ENCODE results near the gene MYO9A.

The MYO9A gene

DNA sequence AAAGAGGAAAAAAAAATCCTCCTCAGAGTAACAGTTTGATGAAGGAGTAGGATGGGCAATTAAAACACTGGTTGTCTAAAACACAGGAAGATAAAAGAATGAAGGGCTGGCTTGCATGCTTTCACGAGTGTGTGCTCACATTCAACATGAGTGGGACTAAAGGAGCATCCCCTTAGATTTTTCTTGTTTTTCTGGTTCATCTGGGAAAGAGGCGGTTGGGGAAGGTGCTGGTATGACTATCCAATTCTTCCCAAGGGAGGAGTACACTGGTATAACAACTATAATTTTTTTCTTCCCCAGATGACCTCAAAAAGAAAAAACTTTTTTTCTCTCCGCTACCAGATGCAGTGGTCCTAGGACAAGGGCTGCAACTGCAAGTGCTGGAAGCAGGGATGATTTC is 143.7 kb downstream of the MYO9A start:
- no peak for DNase-seq (ENCODE audit: low read depth in 1 of 2, low spot score in 1 of 2)

DNA sequence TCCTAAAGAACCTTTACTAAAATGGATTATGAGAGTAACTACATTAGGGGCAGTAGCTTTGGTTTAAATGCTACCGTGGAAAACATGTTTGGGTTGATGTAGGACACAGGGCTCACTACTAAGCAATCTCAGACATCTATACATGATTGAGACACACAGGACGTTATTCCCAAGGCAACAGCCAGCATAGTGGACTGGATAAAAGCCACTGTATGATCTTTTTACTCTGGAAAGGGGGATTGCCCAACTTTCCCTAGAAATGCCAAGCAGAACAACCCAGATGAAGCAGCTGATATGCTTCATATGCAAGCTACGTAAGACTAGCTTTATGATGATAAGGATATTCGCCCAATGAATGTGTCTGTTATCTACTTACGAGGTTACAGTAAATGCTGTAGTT is 144.6 kb downstream of the MYO9A start:
- no peak for DNase-seq (ENCODE audit: low read depth in 1 of 2, low spot score in 1 of 2)

DNA sequence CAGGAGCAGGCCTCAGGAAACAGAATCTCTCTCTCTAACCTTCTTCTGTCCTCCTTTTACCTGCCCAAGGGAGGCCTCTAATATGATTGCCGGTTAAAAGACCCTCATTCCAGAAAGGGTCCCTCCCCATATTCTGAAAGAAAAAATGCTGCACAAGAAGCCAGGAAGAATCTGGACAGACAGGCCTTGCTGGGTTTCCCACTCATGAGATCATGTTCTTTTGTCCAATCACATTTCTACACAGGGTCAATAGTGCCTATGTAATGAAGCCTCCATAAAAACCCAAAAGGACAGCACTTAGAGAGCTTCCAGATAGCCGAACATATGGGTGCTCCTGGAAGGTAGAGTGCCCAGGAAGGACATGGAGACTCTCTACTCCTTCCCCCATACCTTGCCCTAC is 146.0 kb downstream of the MYO9A start:
- DNase-seq (ENCODE audit: low read depth in 1 of 2, low spot score in 1 of 2): no peak

DNA sequence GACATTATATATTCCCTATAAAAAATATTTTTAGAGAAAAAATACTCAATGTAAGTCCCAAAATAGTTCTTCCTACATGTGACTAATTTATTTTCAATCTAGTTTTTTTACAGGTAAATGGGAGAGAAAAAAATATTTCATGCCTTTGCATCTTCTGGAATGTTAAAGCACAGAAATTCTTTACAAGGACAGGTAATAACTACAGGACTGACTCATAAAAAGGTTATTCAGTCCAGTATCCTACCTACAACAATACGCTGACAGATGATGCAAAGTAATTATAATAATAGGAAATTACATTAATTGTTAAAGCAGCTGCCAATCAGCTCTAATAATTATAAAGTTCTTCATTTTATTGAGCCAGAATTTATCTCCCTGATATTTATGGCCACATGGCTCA is 147.5 kb downstream of the MYO9A start:
- no peak for DNase-seq (ENCODE audit: low read depth in 1 of 2, low spot score in 1 of 2)

DNA sequence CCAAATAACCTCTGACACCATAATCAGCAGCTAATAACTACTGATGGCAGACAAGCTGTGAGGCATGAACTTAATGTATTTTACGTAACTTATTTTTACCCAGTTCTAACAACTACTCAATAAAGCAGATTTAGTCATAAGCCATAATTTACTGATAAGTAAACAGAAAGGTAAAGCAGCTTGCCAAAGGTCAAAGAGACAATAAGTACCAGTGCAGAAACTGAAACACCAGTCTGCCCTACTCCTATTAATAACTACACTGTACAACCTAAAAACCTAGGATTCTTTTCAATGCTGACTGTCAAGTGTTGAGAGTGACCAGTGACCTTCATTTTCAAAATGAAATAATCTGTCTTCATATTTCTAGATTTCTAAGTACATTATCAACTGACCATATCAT is 155.4 kb downstream of the MYO9A start:
- no peak for DNase-seq (ENCODE audit: low read depth in 1 of 2, low spot score in 1 of 2)

DNA sequence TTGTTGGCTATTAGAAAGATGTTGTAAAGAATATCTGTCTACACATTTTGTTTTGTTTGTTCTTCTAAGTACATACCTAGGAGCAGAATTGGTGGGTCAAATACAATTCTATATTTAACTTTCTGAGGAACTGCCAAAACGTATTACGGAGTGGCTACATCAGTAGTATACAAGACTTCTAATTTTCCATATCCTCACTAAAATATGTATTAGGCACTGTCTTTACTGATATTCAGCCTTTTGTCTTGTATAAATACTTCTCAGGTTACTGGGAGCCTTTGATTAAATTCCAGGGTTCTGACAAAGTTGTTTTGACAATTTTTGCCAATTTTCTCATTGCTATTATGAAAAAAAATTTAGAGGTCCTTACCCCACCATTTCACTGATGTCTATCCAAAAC is 160.9 kb downstream of the MYO9A start:
- no peak for DNase-seq (ENCODE audit: low read depth in 1 of 2, low spot score in 1 of 2)

DNA sequence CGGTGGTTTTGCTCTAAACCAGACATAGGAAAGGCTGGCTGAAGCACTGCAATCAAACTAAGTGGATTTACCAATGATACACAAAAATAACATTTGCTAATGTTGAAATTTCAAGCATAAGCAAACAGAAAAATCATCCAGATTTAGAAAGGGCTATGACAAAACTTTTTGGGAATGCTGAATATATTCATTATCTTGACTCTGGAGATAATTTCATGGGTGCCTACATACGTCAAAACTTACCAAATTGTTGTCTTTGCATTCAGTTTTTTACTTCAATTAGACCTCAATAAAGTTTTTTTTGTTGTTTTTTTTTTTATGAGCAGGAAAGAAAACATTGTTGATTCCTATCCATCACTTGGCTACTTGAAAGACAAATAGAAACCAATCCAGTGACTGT is 166.8 kb downstream of the MYO9A start:
- no peak for DNase-seq (ENCODE audit: low read depth in 1 of 2, low spot score in 1 of 2)

DNA sequence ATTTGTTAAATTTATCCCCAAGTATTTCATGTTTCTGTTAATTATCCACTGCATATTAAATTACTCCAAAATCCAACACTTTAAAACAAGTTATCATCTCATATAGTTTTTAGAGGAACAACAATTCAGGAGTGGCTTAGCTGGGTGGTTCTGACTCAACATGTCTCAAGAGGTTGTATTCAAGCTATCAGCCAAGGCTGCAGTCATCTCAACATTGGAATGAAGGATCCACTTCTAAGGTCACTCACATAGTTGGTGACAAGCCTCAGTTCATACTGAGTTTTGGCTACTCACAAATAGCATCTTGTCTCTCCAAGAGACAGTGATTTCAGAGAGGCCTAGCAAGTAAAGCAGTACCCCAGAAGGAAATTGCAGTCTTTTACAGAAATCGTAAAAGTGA is 172.9 kb downstream of the MYO9A start:
- DNase-seq (ENCODE audit: low read depth in 1 of 2, low spot score in 1 of 2): no peak

DNA sequence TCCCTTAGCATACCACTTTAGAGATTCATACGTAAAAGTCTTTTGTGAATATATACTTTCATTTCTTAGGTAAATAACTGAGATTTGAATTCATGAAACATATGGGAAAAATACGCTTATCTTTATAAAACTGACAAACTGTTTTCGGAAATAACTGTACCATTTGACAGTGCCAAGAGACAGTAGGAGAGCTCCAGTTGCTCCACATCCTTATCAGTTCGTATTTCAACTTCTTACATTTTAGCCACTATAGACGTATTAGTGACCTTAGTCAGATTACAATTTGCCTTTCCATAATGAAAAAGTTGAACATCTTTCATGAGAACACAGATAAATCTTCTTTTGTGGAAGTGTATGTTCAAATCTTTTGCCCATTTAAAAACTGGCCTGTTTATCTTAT is 174.1 kb downstream of the MYO9A start:
- no peak for DNase-seq (ENCODE audit: low read depth in 1 of 2, low spot score in 1 of 2)

DNA sequence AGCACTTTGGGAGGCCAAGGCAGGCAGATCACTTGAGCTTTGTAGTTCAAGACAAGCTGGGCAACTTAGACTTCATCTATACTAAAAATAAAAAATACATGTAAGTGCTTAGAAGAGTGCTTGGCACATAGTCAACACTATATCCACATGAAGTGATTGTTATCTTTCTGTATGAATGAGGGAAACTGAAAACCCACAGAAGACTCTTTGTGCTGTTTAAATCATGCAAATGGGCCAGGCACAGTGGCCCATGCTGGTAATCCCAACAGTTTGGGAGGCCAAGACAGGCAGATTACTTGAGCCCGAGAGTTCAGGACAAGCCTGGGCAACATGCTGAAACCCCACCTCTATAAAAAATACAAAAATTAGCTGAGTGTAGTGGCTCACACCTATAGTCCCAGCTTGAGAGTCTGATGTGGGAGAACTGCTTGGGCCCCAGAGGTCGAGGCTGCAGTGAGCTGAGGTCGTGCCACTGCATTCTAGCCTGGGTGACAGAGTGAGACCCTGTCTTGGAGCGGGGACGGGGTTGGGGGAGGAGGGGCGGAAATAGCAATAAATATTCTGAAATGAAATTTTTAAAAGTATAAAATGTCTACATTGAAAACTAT is 177.9 kb downstream of the MYO9A start:
- DNase-seq (ENCODE audit: low read depth in 1 of 2, low spot score in 1 of 2): no peak

DNA sequence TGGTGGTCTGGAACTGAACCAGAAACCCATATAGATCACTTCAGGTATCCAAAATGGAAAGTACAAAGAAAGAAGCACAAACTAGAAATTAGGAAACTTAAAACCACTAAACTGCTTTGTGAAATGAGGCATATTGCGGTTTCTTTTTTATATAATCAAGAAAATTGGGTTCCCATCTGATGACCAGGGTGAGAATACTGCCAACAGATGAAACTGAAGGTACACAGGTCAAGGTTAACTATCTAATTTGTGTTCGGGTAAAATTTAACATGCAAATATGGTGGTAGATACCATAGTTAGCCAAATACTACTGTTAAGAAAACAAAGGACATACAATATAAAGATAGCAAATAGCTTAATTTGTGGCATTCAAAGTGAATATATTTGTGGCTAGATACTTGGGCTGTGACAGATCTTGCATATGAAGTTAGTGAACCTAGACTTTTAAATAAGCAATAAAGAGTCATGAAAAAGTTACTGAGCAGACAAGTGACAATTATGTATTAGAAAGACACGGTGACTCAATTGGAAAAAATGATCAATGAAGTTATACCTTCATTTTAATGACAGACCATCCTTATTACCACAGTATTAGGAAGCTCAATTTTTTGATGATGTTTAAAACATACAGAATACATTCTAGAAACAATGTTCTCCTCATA is 180.2 kb downstream of the MYO9A start:
- DNase-seq (ENCODE audit: low read depth in 1 of 2, low spot score in 1 of 2): no peak

DNA sequence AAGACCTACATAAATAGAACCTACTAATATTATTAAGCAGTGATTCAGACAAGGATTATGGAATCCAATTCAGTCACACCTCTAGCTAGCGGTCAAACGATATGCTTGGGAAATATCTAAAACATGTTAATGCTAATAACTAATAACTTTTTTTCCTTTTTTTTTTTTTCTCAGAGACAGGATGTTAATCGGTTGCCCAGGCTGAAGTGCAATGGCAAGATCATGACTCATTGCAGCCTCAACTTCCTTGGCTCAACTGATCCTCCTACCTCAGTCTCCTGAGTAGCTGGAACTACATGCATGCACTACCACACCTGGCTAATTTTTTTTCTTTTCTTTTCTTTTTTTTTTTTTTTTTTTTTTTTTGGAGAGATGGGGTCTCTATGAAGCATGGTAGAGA is 183.5 kb downstream of the MYO9A start:
- no peak for DNase-seq (ENCODE audit: low read depth in 1 of 2, low spot score in 1 of 2)

DNA sequence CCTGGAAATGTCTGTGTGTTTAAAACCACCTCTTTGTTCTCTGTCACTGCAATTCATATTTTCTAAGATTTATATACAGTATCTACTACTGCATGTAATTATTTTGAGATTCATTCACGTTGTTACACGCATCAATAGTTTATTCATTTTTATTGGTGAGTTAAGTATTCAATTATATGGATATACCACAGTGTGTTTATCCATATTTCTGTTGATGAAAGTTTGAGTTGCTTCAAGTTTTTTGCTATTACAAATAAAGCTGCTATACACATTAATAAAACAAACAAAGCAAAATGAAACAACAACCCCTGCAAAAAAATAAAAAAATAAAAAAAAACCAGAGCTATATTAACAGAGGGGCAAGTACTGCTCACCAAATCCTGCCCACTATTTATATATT is 185.3 kb downstream of the MYO9A start:
- no peak for DNase-seq (ENCODE audit: low read depth in 1 of 2, low spot score in 1 of 2)

DNA sequence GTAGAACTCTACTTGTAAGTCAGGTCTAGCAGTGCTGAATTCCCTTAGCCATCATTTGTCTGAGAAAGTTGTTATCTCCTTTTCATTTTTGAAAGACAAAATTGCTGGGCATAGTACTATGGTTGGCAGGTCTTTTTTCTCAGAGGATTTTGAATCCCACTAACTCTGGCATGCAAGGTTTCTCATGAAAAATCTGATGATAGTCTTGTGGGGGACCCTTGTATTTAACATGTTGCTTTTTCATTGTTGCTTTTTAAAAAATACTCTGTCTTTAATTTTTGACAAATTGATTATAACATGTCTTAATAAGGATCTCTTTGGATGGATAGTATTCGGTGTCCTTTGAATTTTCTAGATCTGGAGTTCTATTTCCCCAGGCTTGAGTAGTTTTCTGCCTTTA is 186.7 kb downstream of the MYO9A start:
- no peak for DNase-seq (ENCODE audit: low read depth in 1 of 2, low spot score in 1 of 2)

DNA sequence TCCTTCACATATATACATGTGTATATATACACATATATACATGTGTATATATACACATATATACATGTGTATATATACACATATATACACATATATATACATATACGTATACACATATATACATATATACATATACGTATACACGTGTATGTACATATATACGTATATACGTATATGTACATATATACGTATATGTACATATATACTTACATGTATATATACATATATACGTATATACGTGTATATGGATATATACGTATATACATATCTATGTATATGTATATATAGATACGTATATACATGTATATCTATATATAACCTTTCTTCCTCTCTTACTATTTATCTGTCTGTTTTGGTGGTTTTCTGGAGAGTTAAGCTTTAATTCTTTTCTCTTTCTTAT is 192.8 kb downstream of the MYO9A start:
- DNase-seq (ENCODE audit: low read depth in 1 of 2, low spot score in 1 of 2): no peak

DNA sequence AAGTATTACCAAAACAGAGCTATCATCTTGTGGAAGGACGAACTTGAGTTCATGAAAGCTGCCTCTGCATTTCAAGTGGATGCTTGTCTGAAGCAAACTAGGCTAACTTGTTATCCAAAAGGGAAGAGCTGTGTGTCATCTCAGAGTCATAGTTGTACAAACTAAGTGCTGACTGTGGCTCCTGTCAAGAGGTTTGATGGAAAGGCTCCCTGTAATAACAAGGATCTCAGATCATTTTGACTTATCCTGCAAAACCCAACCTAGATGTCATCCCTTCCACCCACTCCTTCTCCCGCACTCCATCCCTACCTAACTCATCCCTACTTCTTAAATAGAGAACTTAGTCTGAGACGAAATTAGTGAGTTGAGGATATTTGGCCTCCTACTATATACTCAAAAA is 196.8 kb downstream of the MYO9A start:
- DNase-seq (ENCODE audit: low read depth in 1 of 2, low spot score in 1 of 2): no peak

DNA sequence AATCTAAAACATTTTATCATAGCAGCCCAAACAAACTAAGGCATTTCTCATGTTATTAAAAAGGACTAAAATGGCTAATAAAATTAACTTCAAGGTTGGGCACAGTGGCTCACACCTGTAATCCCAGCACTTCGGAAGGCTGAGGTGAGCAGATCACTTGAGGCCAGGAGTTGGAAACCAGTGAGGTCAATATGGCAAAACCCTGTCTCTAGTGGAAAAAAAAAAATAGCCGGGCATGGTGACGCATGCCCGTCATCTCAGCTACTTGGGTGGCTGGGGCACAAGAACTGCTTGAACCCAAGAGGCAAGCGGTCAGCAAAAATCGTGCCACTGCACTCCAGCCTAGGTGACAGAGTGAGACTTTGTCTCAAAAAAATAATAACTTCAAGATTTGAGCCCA is 197.4 kb downstream of the MYO9A start:
- no peak for DNase-seq (ENCODE audit: low read depth in 1 of 2, low spot score in 1 of 2)

DNA sequence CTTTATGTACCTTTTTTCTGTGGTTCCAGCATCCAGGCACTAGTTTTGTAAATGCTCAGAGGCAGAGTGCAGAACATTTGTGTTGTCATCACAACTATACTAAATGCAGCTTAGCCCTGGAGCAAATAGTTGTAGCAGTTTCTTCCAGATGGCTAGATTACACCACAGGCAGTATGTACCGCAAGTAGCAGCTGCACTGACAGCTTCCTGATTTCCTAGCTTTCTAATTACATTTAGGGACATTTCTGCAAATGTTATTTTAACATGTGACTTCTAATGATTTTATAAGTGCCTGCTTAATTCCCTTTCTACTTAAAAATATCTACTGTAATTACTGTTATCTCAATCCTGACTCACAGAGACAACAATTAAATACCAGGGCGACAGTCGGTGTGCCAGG is 201.1 kb downstream of the MYO9A start:
- DNase-seq (ENCODE audit: low read depth in 1 of 2, low spot score in 1 of 2): no peak

DNA sequence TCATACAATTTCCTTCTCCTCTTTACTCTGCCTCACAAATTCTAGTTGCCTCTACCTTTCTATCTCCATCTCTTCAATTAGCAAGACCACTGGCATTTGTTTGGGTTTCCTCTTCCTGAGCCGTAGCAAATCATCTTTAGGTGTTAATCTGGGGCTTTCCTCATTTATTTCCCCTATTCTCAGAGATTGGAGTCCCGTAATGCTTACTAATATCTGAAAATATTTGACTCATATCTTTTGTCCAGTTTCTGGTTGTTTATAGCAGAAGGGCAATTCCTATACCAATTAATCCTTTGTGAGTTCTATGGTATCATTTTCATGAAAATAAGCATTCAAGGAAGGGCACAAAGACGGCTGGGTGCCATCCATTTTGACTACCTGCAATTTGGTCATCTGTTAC is 203.9 kb downstream of the MYO9A start:
- DNase-seq (ENCODE audit: low read depth in 1 of 2, low spot score in 1 of 2): no peak

DNA sequence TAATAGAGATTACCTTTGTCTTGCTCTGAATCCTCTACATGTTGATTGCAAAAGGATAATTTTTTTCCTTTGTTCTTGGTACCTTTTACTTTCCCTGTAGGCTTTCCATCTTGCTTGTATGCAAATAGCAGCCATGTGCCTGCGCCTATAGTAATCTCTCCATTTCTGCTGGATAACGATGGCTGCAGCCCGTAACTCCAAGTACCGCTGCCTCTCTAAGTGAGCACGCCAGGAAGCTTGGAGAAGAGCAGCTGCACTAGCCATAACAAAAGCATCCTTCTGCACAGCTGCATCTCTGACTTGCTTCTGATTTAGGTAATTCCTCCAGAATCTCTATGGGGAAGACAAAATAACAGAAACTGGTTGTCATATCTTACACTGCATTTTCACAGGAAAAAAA is 218.3 kb downstream of the MYO9A start:
- no peak for DNase-seq (ENCODE audit: low read depth in 1 of 2, low spot score in 1 of 2)

DNA sequence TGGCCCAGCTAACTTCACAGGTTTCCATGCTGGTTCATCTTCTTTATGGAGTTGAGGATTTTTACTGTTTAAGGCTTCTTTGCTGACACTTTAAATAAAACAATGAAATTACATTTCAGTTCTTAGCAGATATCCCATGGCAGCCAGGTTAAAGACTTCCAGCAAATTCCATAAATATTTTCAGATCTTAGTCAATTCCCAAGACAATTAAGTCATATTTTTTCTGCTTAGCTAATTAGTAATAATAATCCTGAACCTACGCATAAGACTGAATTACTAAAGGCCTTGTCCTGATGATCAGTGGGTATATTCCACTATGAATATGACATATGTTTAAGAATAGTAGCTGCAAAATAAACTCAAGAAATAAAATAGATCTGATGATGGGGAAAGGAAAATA is 224.3 kb downstream of the MYO9A start:
- no peak for DNase-seq (ENCODE audit: low read depth in 1 of 2, low spot score in 1 of 2)

DNA sequence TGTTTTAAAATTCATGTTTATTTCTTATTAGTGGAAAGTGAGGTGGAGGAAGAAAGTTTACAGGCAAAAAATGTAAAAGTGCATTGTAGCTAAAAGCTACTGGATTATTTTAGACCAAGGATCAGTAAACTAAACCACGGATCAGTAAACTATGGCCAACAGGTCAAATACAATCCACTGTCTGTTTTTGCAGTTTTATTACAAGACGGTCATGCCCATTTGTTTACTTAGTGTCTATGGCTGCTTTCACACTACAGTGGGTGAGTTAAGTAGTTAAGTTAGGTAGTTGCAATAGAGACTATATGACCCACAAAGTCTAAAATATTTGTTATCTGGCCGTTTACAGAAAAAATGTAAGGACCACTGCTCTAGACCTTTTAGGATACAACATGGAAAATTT is 225.6 kb downstream of the MYO9A start:
- no peak for DNase-seq (ENCODE audit: low read depth in 1 of 2, low spot score in 1 of 2)

DNA sequence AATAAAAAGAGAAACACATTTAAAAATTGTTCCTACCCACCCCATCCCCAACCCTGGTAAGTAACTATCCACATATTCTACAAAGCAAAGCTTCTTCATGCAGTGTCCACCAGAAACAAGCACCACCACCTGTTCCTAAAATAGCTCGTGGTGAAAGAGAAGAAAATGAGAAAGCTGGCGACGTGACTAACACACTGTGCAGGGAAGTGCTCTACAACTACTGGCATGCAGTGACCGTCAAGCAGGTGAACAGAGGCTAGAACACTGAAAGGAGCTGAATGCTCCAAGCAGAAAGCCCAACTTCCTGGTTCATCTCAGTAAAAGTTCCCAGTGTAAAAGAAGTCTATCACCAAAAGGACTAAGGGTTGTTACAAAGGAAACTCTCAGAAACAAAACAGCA is 226.9 kb downstream of the MYO9A start:
- DNase-seq (ENCODE audit: low read depth in 1 of 2, low spot score in 1 of 2): no peak

DNA sequence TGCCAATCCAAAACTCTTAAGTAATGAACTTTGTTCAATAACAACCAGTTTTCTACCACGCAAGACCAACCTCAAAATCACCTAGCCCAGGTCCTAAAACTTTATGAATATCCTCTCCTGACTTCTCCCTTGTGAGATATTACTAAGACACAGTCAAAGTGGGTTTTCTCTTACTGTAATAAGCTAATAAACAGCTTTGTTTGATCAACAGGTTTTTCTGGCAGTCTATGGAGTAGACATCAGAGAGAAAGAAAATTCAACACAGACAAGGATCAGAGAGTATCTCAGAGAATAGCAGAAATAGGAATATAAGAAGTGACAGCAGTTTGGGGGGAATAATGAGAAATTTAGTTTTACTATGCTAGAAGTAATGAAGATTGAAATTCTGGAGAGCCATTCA is 228.0 kb downstream of the MYO9A start:
- no peak for DNase-seq (ENCODE audit: low read depth in 1 of 2, low spot score in 1 of 2)

All from stimulated activated CD4-positive, alpha-beta T cell treated with anti-CD3 and anti-CD28 coated beads, Interleukin-15, amount 100 ng/mL, for 1 hour (primary cell).